Mononuclear cell (primary cell): Measurements from ENCODE around the gene MXRA7. TPM values are rescaled to one million over a fixed set of nuclear protein-coding genes. Genes with fewer than 3 reads are reported as not detected.
A peak's percentile ranks its signal among the peaks of the same experiment; 100 is the strongest.

Experiments used
- H3K27me3 ChIP-seq: 2 replicates; pipeline ENCODE4 v1.6.0; 2011; ENCODE audit warnings: low read length, control low read depth; ENCODE audit not compliant: insufficient read depth
- H3K4me1 ChIP-seq: 2 replicates; pipeline ENCODE4 v1.5.1; 2011; ENCODE audit warnings: mild to moderate bottlenecking, low read length, control low read depth; ENCODE audit not compliant: insufficient read depth
- H3K4me3 ChIP-seq: 2 replicates; pipeline ENCODE4 v1.5.1; 2011; ENCODE audit warnings: mild to moderate bottlenecking, low read length, moderate library complexity
- H3K9me3 ChIP-seq: 2 replicates; pipeline ENCODE4 v1.5.1; 2011; ENCODE audit warnings: low read depth, mild to moderate bottlenecking, control low read depth, low read length
- total RNA-seq: library from RNA; depleted of rRNA; stranded (reverse); fragments of >200 nt; gene quantifications from one replicate; pipeline ENCODE4 v1.2.3, GENCODE V29; 2012

MXRA7 gene
- total RNA-seq, 1 donor: 10.3 TPM

- Histone ChIP-seq H3K4me3 (peak overlapping the region; percentile 75), H3K27me3 (no peaks in the 10 kb centered on the region), H3K4me1 (peaks cover 22% of the 10 kb centered on the region), H3K9me3 (no peaks in the 10 kb centered on the region)
Measured at GRCh38 chr17:76671912-76672262, 38.9 kb downstream of the MXRA7 start.

GRCh38 chr17:76671123-76671911, 39.4 kb downstream of the MXRA7 start:
- H3K4me3 ChIP-seq: peak overlapping the region; percentile 75
- peaks cover 22% of the 10 kb centered on the region for H3K4me1 ChIP-seq
- H3K9me3 ChIP-seq: no peaks in the 10 kb centered on the region
- no peaks in the 10 kb centered on the region for H3K27me3 ChIP-seq

- H3K27me3 ChIP-seq: no peaks in the 10 kb centered on the region
Measured at GRCh38 chr17:76670718-76671122, 40.0 kb downstream of the MXRA7 start.

GRCh38 chr17:76670020-76670717, 40.6 kb downstream of the MXRA7 start:
- Histone ChIP-seq H3K4me1 (peaks cover 22% of the 10 kb centered on the region), H3K27me3 (no peaks in the 10 kb centered on the region), H3K9me3 (no peaks in the 10 kb centered on the region), H3K4me3 (no peak overlapping the region)

More at GRCh38 chr17:76670718-76671122, 40.0 kb downstream of the MXRA7 start:
- Histone ChIP-seq H3K4me1 (peaks cover 22% of the 10 kb centered on the region), H3K9me3 (no peaks in the 10 kb centered on the region), H3K4me3 (no peak overlapping the region)

GRCh38 chr17:76667786-76668453, 42.8 kb downstream of the MXRA7 start:
- no peak overlapping the region for H3K4me3 ChIP-seq
- no peaks in the 10 kb centered on the region for H3K27me3 ChIP-seq
- H3K9me3 ChIP-seq: no peaks in the 10 kb centered on the region
- peaks cover 19% of the 10 kb centered on the region for H3K4me1 ChIP-seq

- Histone ChIP-seq H3K4me3 (no peak overlapping the region), H3K9me3 (no peaks in the 10 kb centered on the region), H3K4me1 (peaks cover 14% of the 10 kb centered on the region), H3K27me3 (no peaks in the 10 kb centered on the region)
Measured at GRCh38 chr17:76667491-76667755, 43.3 kb downstream of the MXRA7 start.

- no peaks in the 10 kb centered on the region for H3K27me3 ChIP-seq
- H3K4me3 ChIP-seq: no peak overlapping the region
- H3K4me1 ChIP-seq: peaks cover 28% of the 10 kb centered on the region
- H3K9me3 ChIP-seq: no peaks in the 10 kb centered on the region
Measured at GRCh38 chr17:76660656-76661042, 50.1 kb downstream of the MXRA7 start.

- H3K4me3 ChIP-seq: no peak overlapping the region
- peaks cover 28% of the 10 kb centered on the region for H3K4me1 ChIP-seq
- no peaks in the 10 kb centered on the region for H3K27me3 ChIP-seq
- H3K9me3 ChIP-seq: no peaks in the 10 kb centered on the region
Measured at GRCh38 chr17:76659928-76660655, 50.7 kb downstream of the MXRA7 start.

GRCh38 chr17:76658242-76658662, 52.5 kb downstream of the MXRA7 start:
- Histone ChIP-seq H3K4me1 (peaks cover 28% of the 10 kb centered on the region), H3K4me3 (no peak overlapping the region), H3K27me3 (no peaks in the 10 kb centered on the region), H3K9me3 (no peaks in the 10 kb centered on the region)

- H3K27me3 ChIP-seq: no peaks in the 10 kb centered on the region
- no peaks in the 10 kb centered on the region for H3K9me3 ChIP-seq
- H3K4me3 ChIP-seq: no peak overlapping the region
- H3K4me1 ChIP-seq: peaks cover 28% of the 10 kb centered on the region
Measured at GRCh38 chr17:76657505-76658241, 53.1 kb downstream of the MXRA7 start.

- no peaks in the 10 kb centered on the region for H3K27me3 ChIP-seq
- H3K4me1 ChIP-seq: peaks cover 14% of the 10 kb centered on the region
- no peaks in the 10 kb centered on the region for H3K9me3 ChIP-seq
Measured at GRCh38 chr17:76654408-76654807, 56.4 kb downstream of the MXRA7 start.

GRCh38 chr17:76650504-76650903, 60.3 kb downstream of the MXRA7 start:
- Histone ChIP-seq H3K27me3 (peaks cover 3% of the 10 kb centered on the region), H3K4me3 (no peak overlapping the region), H3K9me3 (no peaks in the 10 kb centered on the region), H3K4me1 (no peaks in the 10 kb centered on the region)

More at GRCh38 chr17:76654408-76654807, 56.4 kb downstream of the MXRA7 start:
- no peak overlapping the region for H3K4me3 ChIP-seq

GRCh38 chr17:76646712-76647111, 64.1 kb downstream of the MXRA7 start:
- Histone ChIP-seq H3K4me3 (no peak overlapping the region), H3K4me1 (peaks cover 7% of the 10 kb centered on the region), H3K27me3 (peaks cover 3% of the 10 kb centered on the region)

GRCh38 chr17:76645481-76645880, 65.3 kb downstream of the MXRA7 start:
- Histone ChIP-seq H3K4me3 (no peak overlapping the region), H3K27me3 (peaks cover 3% of the 10 kb centered on the region), H3K9me3 (no peaks in the 10 kb centered on the region), H3K4me1 (peaks cover 7% of the 10 kb centered on the region)

More at GRCh38 chr17:76646712-76647111, 64.1 kb downstream of the MXRA7 start:
- no peaks in the 10 kb centered on the region for H3K9me3 ChIP-seq
